ENCODE measurements around the gene TMEM192.
A peak's percentile ranks its signal among the peaks of the same experiment; 100 is the strongest.

Gene TMEM192

DNA sequence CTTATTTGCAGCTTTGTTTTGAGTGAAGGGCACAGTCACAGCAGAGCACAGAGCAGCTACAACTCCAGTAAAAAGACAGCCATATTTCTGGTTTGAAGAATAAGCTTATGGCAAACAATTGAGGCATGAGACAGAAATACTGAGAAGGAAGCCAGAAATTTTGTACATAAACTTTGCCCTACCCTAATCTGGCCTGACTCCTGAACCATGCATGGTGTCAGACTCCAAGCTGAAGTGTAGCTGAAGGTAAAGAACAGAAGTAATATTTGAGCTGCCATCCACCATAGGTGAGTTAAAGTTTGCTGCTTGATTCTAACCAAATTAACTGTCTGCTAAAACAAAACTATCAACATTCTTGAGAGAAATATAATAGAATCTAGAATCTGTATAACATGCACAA is 24.5 kb upstream of the TMEM192 start:
- Histone ChIP-seq H2AFZ (ENCODE audit: low read depth, low read length) (no peak overlapping the region), H3K4me1 (ENCODE audit: low read length) (peaks cover 10% of the 10 kb centered on the region), H3K36me3 (replicated peaks; ENCODE audit: low read depth, low read length) (no peaks in the 10 kb centered on the region), H3K27ac (ENCODE audit: low read length) (no peak overlapping the region), H3K27me3 (ENCODE audit: low read depth, low read length) (no peaks in the 10 kb centered on the region), H3K9me3 (ENCODE audit: insufficient read depth, low read length) (no peaks in the 10 kb centered on the region), H3K4me2 (ENCODE audit: low read length) (no peak overlapping the region), H3K4me3 (ENCODE audit: low read length) (no peak overlapping the region), H4K20me1 (ENCODE audit: insufficient read depth, low read length) (no peaks in the 10 kb centered on the region), H3K9ac (ENCODE audit: low read length) (no peak overlapping the region), H3K79me2 (ENCODE audit: low read length) (no peaks in the 10 kb centered on the region)
- TF ChIP-seq EZH2phosphoT487 (IDR thresholded peaks at IDR 0.05; ENCODE audit: low read depth), result no peak
- no peak for TF ChIP-seq CTCF (IDR thresholded peaks at IDR 0.05; ENCODE audit: low read depth, low read length)

DNA sequence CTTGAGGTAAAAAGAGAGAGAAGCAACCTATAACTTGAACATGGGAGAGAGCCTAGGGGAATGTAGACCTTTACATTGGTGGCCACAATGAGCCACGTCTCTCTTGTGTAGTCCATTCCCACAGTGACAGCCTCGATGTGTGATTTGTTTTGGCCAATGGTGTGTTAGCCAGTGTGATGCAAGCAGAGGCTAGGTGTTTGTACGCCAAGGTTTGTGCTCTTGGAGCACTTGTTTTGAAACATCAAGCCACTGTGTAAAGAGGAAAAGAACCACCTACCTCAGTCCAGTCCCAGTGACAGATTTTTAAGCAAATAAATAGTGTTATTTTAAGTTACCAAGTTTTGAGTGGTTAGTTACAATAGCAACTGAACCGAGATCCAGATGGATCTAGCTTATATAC is 23.9 kb upstream of the TMEM192 start:
- Histone ChIP-seq H3K36me3 (replicated peaks; ENCODE audit: low read depth, low read length) (no peaks in the 10 kb centered on the region), H3K9ac (ENCODE audit: low read length) (no peak overlapping the region), H3K4me2 (ENCODE audit: low read length) (no peak overlapping the region), H2AFZ (ENCODE audit: low read depth, low read length) (no peak overlapping the region), H3K9me3 (ENCODE audit: insufficient read depth, low read length) (no peaks in the 10 kb centered on the region), H3K27ac (ENCODE audit: low read length) (no peak overlapping the region), H3K79me2 (ENCODE audit: low read length) (no peaks in the 10 kb centered on the region), H3K4me1 (ENCODE audit: low read length) (peaks cover 12% of the 10 kb centered on the region), H3K27me3 (ENCODE audit: low read depth, low read length) (no peaks in the 10 kb centered on the region), H3K4me3 (ENCODE audit: low read length) (no peak overlapping the region), H4K20me1 (ENCODE audit: insufficient read depth, low read length) (no peaks in the 10 kb centered on the region)
- TF ChIP-seq CTCF (IDR thresholded peaks at IDR 0.05; ENCODE audit: low read depth, low read length), result no peak
- no peak for TF ChIP-seq EZH2phosphoT487 (IDR thresholded peaks at IDR 0.05; ENCODE audit: low read depth)

DNA sequence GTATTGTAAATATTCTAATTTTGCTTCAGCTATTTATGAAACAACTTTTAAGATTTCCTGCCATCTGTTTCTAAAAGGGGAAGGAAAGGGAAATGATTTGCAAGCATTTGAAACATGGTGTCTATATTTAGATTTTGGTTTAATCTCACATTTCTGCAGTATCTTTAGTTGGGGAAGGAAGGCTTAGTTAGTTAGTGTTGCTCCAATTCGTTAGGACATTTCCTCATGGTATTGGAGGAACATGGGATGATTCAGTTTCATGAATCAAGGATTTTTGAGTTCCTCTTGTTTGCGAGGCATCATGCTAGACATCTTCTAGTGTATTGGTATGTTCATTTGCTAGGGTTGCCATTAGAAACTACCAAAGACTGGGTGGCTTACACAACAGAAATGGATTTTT is 20.5 kb upstream of the TMEM192 start:
- no peak for TF ChIP-seq CTCF (IDR thresholded peaks at IDR 0.05; ENCODE audit: low read depth, low read length)
- TF ChIP-seq EZH2phosphoT487 (IDR thresholded peaks at IDR 0.05; ENCODE audit: low read depth), result no peak
- no peak overlapping the region; the same call in 1 of the 2 replicates for H2AFZ ChIP-seq (ENCODE audit: low read depth, low read length)
- no peaks in the 10 kb centered on the region for H3K9me3 ChIP-seq (ENCODE audit: insufficient read depth, low read length)
- no peak overlapping the region for H3K27ac ChIP-seq (ENCODE audit: low read length)
- peaks cover 33% of the 10 kb centered on the region for H3K4me1 ChIP-seq (ENCODE audit: low read length)
- no peaks in the 10 kb centered on the region for H3K79me2 ChIP-seq (ENCODE audit: low read length)
- no peak overlapping the region for H3K4me3 ChIP-seq (ENCODE audit: low read length)
- peak overlapping the region; percentile 27 for H3K4me2 ChIP-seq (ENCODE audit: low read length)
- H3K27me3 ChIP-seq (ENCODE audit: low read depth, low read length), result no peaks in the 10 kb centered on the region
- no peaks in the 10 kb centered on the region for H3K36me3 ChIP-seq (replicated peaks; ENCODE audit: low read depth, low read length)
- H4K20me1 ChIP-seq (ENCODE audit: insufficient read depth, low read length), result no peaks in the 10 kb centered on the region
- no peak overlapping the region for H3K9ac ChIP-seq (ENCODE audit: low read length)

GRCh38 chr4:165131247-165131832 is 18.7 kb upstream of the TMEM192 start:
- Histone ChIP-seq H4K20me1 (ENCODE audit: insufficient read depth, low read length) (no peaks in the 10 kb centered on the region), H3K9me3 (ENCODE audit: insufficient read depth, low read length) (no peaks in the 10 kb centered on the region), H3K27ac (ENCODE audit: low read length) (no peak overlapping the region), H3K9ac (ENCODE audit: low read length) (no peak overlapping the region), H3K4me2 (ENCODE audit: low read length) (peak overlapping the region; percentile 45; the same call in 1 of the 2 replicates), H3K36me3 (replicated peaks; ENCODE audit: low read depth, low read length) (no peaks in the 10 kb centered on the region), H3K4me1 (ENCODE audit: low read length) (peaks cover 33% of the 10 kb centered on the region), H2AFZ (ENCODE audit: low read depth, low read length) (no peak overlapping the region), H3K27me3 (ENCODE audit: low read depth, low read length) (no peaks in the 10 kb centered on the region), H3K79me2 (ENCODE audit: low read length) (no peaks in the 10 kb centered on the region), H3K4me3 (ENCODE audit: low read length) (no peak overlapping the region)
- TF ChIP-seq CTCF (IDR thresholded peaks at IDR 0.05; ENCODE audit: low read depth, low read length), result peak; percentile 100
- no peak for TF ChIP-seq EZH2phosphoT487 (IDR thresholded peaks at IDR 0.05; ENCODE audit: low read depth)

Data from OCI-LY3 (cell line).